HG02678 (cell line): ENCODE measurements around the gene CDK9.
A peak's percentile ranks its signal among the peaks of the same experiment; 100 is the strongest.
"Not testable (repeated sequence)": the region's sequence is repeated elsewhere in the genome, so short reads cannot be mapped to it uniquely, and the experiment has no call there.

Experiments used
- ATAC-seq: cut with Tn5 transposase; IDR thresholded peaks from one replicate; pipeline ENCODE4 v1.9.1; 2021; ENCODE audit warnings: mild to moderate bottlenecking, moderate library complexity; ENCODE audit not compliant: unreplicated experiment

Gene CDK9

GRCh38 chr9:127785933-127786772, at the start of gene CDK9:
TSS of gene CDK9 (plus strand) at chr9:127786034. CDS start at chr9:127786149, 115 bp downstream.
- peak; percentile 66 for ATAC-seq

- ATAC-seq = no peak
Measured at GRCh38 chr9:127738666-127739065, 47.2 kb upstream of the CDK9 start.

- no peak for ATAC-seq
Measured at GRCh38 chr9:127739614-127740330, 46.1 kb upstream of the CDK9 start.

- no peak for ATAC-seq
Measured at GRCh38 chr9:127741831-127742434, 43.9 kb upstream of the CDK9 start.

- no peak for ATAC-seq
Measured at GRCh38 chr9:127742435-127743088, 43.3 kb upstream of the CDK9 start.

GRCh38 chr9:127744398-127745110, 41.3 kb upstream of the CDK9 start:
- ATAC-seq = no peak

GRCh38 chr9:127746959-127747569, 38.8 kb upstream of the CDK9 start:
- ATAC-seq = no peak

GRCh38 chr9:127749090-127749787, 36.6 kb upstream of the CDK9 start:
- no peak for ATAC-seq

GRCh38 chr9:127751269-127752054, 34.4 kb upstream of the CDK9 start:
- ATAC-seq = no peak

- no peak for ATAC-seq
Measured at GRCh38 chr9:127753148-127753547, 32.7 kb upstream of the CDK9 start.

GRCh38 chr9:127753622-127754021, 32.2 kb upstream of the CDK9 start:
- ATAC-seq = no peak

- no peak for ATAC-seq
Measured at GRCh38 chr9:127754099-127755060, 31.5 kb upstream of the CDK9 start.

GRCh38 chr9:127755061-127756060, 30.5 kb upstream of the CDK9 start:
- ATAC-seq = no peak

- ATAC-seq = no peak
Measured at GRCh38 chr9:127756233-127756632, 29.6 kb upstream of the CDK9 start.

- not testable (repeated sequence) for ATAC-seq
Measured at GRCh38 chr9:127756776-127757175, 29.1 kb upstream of the CDK9 start.

- ATAC-seq = no peak
Measured at GRCh38 chr9:127758843-127759242, 27.0 kb upstream of the CDK9 start.
